Jurkat, Clone E6-1 (cell line): ENCODE results near the gene LRSAM1.

Experiments used
- DNase-seq: peaks from one replicate; pipeline ENCODE4 v3.0.0-alpha.2; 2011; ENCODE audit warnings: low read depth, low spot score
- H3K4me3 ChIP-seq: 2 replicates; pipeline ENCODE4 v1.5.1; 2011; ENCODE audit warnings: mild to moderate bottlenecking, low read length, control low read depth, moderate library complexity

LRSAM1 gene

GRCh38 chr9:127539982-127540663, 88.8 kb downstream of the LRSAM1 start:
- no peak overlapping the region for H3K4me3 ChIP-seq
- no peak for DNase-seq

GRCh38 chr9:127540664-127541041, 89.3 kb downstream of the LRSAM1 start:
- no peak overlapping the region for H3K4me3 ChIP-seq
- no peak for DNase-seq

- DNase-seq: no peak
Measured at GRCh38 chr9:127541176-127541575, 89.9 kb downstream of the LRSAM1 start.

GRCh38 chr9:127541865-127542264, 90.6 kb downstream of the LRSAM1 start:
- H3K4me3 ChIP-seq: no peak overlapping the region
- DNase-seq: no peak

More at GRCh38 chr9:127541176-127541575, 89.9 kb downstream of the LRSAM1 start:
- H3K4me3 ChIP-seq: no peak overlapping the region

- no peak for DNase-seq
- no peak overlapping the region for H3K4me3 ChIP-seq
Measured at GRCh38 chr9:127543221-127543620, 91.9 kb downstream of the LRSAM1 start.

GRCh38 chr9:127543973-127544533, 92.7 kb downstream of the LRSAM1 start:
- no peak for DNase-seq
- H3K4me3 ChIP-seq: no peak overlapping the region

GRCh38 chr9:127545196-127546124, 94.2 kb downstream of the LRSAM1 start:
- no peak overlapping the region for H3K4me3 ChIP-seq
- no peak for DNase-seq

GRCh38 chr9:127546125-127546832, 95.0 kb downstream of the LRSAM1 start:
- no peak overlapping the region for H3K4me3 ChIP-seq
- no peak for DNase-seq

GRCh38 chr9:127548352-127548881, 97.1 kb downstream of the LRSAM1 start:
- DNase-seq: no peak
- no peak overlapping the region for H3K4me3 ChIP-seq

- DNase-seq: no peak
- H3K4me3 ChIP-seq: no peak overlapping the region
Measured at GRCh38 chr9:127549218-127549617, 97.9 kb downstream of the LRSAM1 start.

- no peak for DNase-seq
- H3K4me3 ChIP-seq: no peak overlapping the region
Measured at GRCh38 chr9:127549751-127550150, 98.4 kb downstream of the LRSAM1 start.

- DNase-seq: no peak
- no peak overlapping the region for H3K4me3 ChIP-seq
Measured at GRCh38 chr9:127550282-127550681, 99.0 kb downstream of the LRSAM1 start.

- no peak overlapping the region for H3K4me3 ChIP-seq
- no peak for DNase-seq
Measured at GRCh38 chr9:127550751-127551150, 99.4 kb downstream of the LRSAM1 start.
